Glutamatergic neuron (in vitro differentiated cells): ENCODE measurements around the gene GSX1. TPM values are rescaled to one million over a fixed set of nuclear protein-coding genes. Genes with fewer than 3 reads are reported as not detected.

ENCODE experiments used
- DNase-seq: peaks from one replicate; pipeline ENCODE4 v3.0.0; 2022
- H3K27ac Mint-ChIP-seq: one replicate; pipeline ENCODE4 v1.8.0; 2020; ENCODE audit warnings: mild to moderate bottlenecking, mixed read lengths, inconsistent platforms; ENCODE audit not compliant: unreplicated experiment
- H3K27me3 Mint-ChIP-seq: one replicate; pipeline ENCODE4 v1.8.0; 2020; ENCODE audit warnings: mild to moderate bottlenecking, moderate library complexity, mixed read lengths, inconsistent platforms; ENCODE audit not compliant: unreplicated experiment
- H3K36me3 Mint-ChIP-seq: one replicate; pipeline ENCODE4 v1.8.0; 2020; ENCODE audit warnings: mild to moderate bottlenecking, mixed read lengths, inconsistent platforms; ENCODE audit not compliant: unreplicated experiment
- H3K4me1 Mint-ChIP-seq: one replicate; pipeline ENCODE4 v1.8.0; 2020; ENCODE audit warnings: mild to moderate bottlenecking, low read depth, mixed read lengths, inconsistent platforms; ENCODE audit not compliant: unreplicated experiment
- H3K4me3 Mint-ChIP-seq: one replicate; pipeline ENCODE4 v1.8.0; 2020; ENCODE audit warnings: mild to moderate bottlenecking, mixed read lengths, inconsistent platforms; ENCODE audit not compliant: unreplicated experiment
- H3K9me3 Mint-ChIP-seq: one replicate; pipeline ENCODE4 v1.8.0; 2020; ENCODE audit warnings: mild to moderate bottlenecking, moderate library complexity, mixed read lengths, inconsistent platforms; ENCODE audit not compliant: unreplicated experiment
- total RNA-seq: library from RNA; stranded (reverse); fragmentation: NEBNext Ultra II Directional; extraction: Animal tissue kit (Norgen Biotek cat#: 25700); gene quantifications from one replicate; pipeline ENCODE4 v1.2.1, GENCODE V29; 2021; ENCODE audit not compliant: unreplicated experiment
- TF ChIP-seq, protein P1 (sequence below): fragments of 200-600 bp; sonication (generic); IDR thresholded peaks from one replicate; pipeline ENCODE4 v1.5.0; 2021; ENCODE audit not compliant: partially characterized antibody, unreplicated experiment

Gene GSX1
- total RNA-seq, 1 donor from 2014 or later = not detected

DNA sequence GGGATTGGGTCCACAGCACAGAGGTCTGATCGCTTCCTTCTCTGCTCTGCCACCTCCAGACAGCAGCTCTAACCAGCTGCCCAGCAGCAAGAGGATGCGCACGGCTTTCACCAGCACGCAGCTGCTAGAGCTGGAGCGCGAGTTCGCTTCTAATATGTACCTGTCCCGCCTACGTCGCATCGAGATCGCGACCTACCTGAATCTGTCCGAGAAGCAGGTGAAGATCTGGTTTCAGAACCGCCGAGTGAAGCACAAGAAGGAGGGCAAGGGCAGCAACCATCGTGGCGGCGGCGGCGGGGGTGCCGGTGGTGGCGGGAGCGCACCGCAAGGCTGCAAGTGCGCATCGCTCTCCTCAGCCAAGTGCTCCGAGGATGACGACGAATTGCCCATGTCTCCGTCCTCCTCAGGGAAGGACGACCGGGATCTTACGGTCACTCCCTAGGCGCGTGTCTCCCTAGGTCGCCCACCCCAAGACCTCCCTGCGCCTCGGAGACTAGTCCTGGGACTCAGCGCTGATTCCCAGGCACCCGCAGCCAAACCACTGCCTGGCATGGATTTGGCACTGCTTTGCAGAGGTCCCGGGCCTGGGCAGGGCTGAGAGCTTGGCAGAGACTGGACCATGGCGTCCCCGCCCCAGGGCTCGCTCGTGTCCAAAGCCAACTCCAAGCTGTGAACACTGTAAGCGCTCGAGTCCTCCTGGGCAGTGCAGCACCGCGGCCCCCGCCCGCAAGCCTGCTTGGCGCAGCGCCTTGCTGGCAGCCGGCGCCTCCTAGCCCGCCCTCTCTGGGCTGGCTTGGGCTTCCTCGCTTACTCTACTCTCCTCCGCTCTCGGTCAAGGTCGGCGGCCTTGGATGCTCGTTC, 1.5 kb downstream of the GSX1 start:
- Mint-ChIP-seq H3K27me3 (peaks cover 59% of the 10 kb centered on the region), H3K9me3 (peaks cover 28% of the 10 kb centered on the region), H3K4me3 (peak overlapping the region; percentile 63), H3K27ac (no peak overlapping the region), H3K4me1 (peaks cover 13% of the 10 kb centered on the region), H3K36me3 (no peaks in the 10 kb centered on the region)
- TF ChIP-seq, protein P1, sequence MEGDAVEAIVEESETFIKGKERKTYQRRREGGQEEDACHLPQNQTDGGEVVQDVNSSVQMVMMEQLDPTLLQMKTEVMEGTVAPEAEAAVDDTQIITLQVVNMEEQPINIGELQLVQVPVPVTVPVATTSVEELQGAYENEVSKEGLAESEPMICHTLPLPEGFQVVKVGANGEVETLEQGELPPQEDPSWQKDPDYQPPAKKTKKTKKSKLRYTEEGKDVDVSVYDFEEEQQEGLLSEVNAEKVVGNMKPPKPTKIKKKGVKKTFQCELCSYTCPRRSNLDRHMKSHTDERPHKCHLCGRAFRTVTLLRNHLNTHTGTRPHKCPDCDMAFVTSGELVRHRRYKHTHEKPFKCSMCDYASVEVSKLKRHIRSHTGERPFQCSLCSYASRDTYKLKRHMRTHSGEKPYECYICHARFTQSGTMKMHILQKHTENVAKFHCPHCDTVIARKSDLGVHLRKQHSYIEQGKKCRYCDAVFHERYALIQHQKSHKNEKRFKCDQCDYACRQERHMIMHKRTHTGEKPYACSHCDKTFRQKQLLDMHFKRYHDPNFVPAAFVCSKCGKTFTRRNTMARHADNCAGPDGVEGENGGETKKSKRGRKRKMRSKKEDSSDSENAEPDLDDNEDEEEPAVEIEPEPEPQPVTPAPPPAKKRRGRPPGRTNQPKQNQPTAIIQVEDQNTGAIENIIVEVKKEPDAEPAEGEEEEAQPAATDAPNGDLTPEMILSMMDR = no peak
- peak; percentile 31 for DNase-seq

DNA sequence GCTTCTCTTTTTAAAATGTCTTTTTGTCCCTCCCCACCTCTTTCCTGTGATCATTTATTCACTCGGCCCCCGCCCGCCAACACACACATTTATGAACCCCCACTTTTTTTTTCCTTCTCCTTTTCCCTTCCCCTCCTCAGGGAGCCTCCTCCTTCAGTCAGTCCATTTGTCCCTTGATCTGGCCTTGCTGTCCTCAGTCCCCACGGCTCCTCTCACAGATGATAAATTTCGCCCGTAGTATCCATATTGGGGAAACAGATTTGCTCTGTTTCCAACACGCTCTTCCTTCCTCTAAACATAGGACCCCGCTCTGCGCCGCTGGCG, 2.0 kb downstream of the GSX1 start:
- Mint-ChIP-seq H3K4me3 (peak overlapping the region; percentile 71), H3K36me3 (no peaks in the 10 kb centered on the region), H3K9me3 (peaks cover 25% of the 10 kb centered on the region), H3K27me3 (peaks cover 58% of the 10 kb centered on the region), H3K27ac (no peak overlapping the region), H3K4me1 (peaks cover 13% of the 10 kb centered on the region)
- TF ChIP-seq, protein P1 = no peak
- no peak for DNase-seq

DNA sequence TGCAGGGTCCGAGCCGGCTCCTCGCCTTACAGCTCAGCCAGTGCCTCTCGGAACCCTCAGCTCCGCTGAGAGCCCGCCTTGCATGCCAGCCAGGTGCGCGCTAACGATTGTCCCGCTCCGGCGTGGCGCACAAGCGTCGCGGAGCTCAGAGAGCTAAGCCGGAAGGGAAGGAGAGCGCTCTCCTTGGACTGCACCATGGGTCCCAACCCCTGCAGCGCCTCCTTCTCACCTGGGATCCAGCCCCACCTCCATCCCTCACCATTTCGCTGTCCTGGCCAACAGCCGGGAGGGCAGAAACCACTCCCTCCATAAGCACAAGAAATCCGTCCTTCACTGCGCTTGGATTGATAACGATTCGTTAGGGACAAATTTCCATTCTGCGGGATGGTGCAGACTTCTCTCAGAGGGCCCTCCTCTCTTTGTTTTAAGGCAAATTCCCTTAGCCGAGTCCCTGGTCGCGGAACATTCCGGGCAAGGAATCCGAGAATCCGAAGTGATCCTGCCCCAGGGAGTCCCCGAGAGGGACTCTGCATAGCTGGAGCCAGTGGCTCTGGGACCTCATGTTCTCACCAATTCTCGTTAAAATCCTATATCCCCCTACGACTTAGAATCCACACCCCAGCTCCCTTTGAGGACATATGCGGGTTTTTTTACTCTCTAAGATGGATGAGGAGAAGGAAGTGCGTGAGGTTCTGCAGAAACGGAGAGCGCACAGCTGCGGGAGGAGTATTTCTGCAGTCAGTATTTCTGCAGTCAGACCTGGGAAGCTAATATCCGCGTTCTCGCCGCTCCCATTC, 2.8 kb downstream of the GSX1 start:
- peaks cover 13% of the 10 kb centered on the region for H3K4me1 Mint-ChIP-seq
- TF ChIP-seq, protein P1 = no peak
- no peak overlapping the region for H3K27ac Mint-ChIP-seq
- no peaks in the 10 kb centered on the region for H3K36me3 Mint-ChIP-seq
- no peak overlapping the region for H3K4me3 Mint-ChIP-seq
- H3K27me3 Mint-ChIP-seq = peaks cover 60% of the 10 kb centered on the region
- DNase-seq = no peak
- peaks cover 25% of the 10 kb centered on the region for H3K9me3 Mint-ChIP-seq

DNA sequence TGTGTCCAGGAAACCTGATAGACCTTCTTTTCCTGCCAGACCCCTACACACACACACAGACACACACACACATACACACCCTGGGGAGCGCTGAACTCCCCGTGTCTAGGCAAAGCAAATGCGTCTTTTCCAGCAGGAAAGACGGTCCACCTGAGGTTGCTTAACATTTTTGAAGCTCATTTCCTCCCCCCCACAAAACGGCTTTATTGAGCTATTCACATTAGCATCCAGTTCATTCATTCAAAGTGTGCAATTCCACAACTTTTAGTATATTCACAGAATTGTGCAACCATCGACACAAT, 3.4 kb downstream of the GSX1 start:
- peaks cover 11% of the 10 kb centered on the region for H3K4me1 Mint-ChIP-seq
- H3K9me3 Mint-ChIP-seq = peaks cover 25% of the 10 kb centered on the region
- H3K4me3 Mint-ChIP-seq = peak overlapping the region; percentile 43
- H3K27me3 Mint-ChIP-seq = peaks cover 59% of the 10 kb centered on the region
- no peak for DNase-seq
- no peak overlapping the region for H3K27ac Mint-ChIP-seq
- TF ChIP-seq, protein P1 = no peak
- H3K36me3 Mint-ChIP-seq = no peaks in the 10 kb centered on the region
